ENCODE data around the gene NSL1. TPM values are rescaled to one million over a fixed set of nuclear protein-coding genes. Genes with fewer than 3 reads are reported as not detected.
"Not testable (repeated sequence)": the region's sequence is repeated elsewhere in the genome, so short reads cannot be mapped to it uniquely, and the experiment has no call there.

Gene NSL1
- total RNA-seq, 4 donors from 2014 or later = 10.8 to 22.3 (median 16.9) TPM

- intact Hi-C loops (cut with DNase I) = no loop called here
These were observed 78.0 kb downstream of the NSL1 start for GRCh38 chr1:212713465-212714136.

DNA sequence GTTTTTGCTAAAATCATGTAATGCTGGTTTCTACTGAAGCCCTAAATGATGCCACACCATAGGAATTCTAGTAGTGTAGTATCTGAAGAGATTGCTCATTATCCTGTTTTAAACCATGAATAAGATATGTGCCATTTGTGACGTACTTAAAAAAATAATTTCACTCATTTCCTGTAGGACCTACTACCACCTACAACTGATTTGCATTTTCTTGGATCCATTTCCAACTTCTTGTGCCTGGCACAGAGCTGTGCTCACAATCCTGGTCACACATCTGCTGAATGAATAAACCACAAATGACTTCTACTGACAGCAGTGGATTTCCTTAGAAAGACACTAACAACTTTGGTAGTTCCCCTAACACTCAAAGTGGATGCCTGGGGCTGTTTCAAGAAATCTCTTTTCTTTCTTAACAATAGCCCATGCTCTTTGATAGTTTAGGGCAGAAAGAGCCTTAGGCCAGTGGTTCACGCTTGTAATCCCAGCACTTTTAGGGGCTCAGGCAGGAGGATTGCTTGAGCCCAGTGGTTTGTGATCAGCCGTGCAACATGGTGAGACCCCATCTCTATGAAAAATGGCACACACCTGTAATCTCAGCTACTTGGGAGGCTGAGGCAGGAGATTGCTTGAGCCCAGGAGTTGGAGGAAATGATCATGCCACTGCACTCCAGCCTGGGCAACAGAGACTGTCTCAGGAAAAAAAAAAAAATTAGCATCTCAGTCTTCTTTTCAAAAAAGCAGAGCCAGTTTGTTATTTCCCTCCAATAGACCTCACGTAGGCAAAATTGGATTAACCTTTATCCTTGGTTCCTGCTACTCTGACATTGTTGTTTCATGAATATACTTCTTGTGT, 78.9 kb downstream of the NSL1 start:
- Histone ChIP-seq H3K36me3 (no peaks in the 10 kb centered on the region), H3K27ac (no peak overlapping the region), H3K27me3 (no peaks in the 10 kb centered on the region), H3K4me1 (no peaks in the 10 kb centered on the region), H3K9me3 (no peaks in the 10 kb centered on the region), H3K4me3 (no peak overlapping the region)
- no peak for TF ChIP-seq POLR2A (IDR thresholded peaks at IDR 0.05)
- TF ChIP-seq CTCF (IDR thresholded peaks at IDR 0.05) = no peak
- WGBS, 2 donors = 52 to 63% methylated on average over 3 to 4 of the region's 4 CpGs
- no peak for DNase-seq
- intact Hi-C loops (cut with DNase I) = no loop called here

More at GRCh38 chr1:212713465-212714136, 78.0 kb downstream of the NSL1 start:
- Histone ChIP-seq H3K9me3 (no peaks in the 10 kb centered on the region), H3K27ac (no peak overlapping the region), H3K4me1 (no peaks in the 10 kb centered on the region), H3K4me3 (no peak overlapping the region), H3K36me3 (no peaks in the 10 kb centered on the region), H3K27me3 (no peaks in the 10 kb centered on the region)
- WGBS, 2 donors = 73 to 79% methylated on average over 5 of the region's 5 CpGs
- TF ChIP-seq POLR2A (IDR thresholded peaks at IDR 0.05) (no peak), CTCF (IDR thresholded peaks at IDR 0.05) (no peak)
- no peak for DNase-seq

DNA sequence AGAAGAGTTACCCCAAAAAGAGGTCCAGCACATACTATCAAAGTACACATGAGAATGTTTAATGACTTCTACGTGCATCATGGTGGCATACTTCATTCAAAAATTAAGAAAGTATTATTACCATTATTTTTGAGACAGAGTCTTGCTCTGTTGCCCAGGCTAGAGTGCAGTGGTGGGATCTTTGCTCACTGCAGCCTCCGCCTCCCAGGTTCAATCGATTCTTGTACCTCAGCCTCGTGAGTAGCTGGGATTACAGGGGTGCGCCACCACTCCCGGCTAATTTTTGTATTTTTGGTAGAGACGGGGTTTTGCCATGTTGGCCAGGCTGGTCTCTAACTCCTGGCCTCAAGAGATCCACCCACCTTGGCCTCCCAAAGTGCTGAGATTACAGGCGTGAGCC, 79.6 kb downstream of the NSL1 start:
- DNase-seq; H3K27ac ChIP-seq; H3K4me1 ChIP-seq; H3K27me3 ChIP-seq; H3K36me3 ChIP-seq; H3K9me3 ChIP-seq; H3K4me3 ChIP-seq; intact Hi-C loops (cut with DNase I): not testable (repeated sequence)
- WGBS, 2 donors = 90 to 96% methylated on average over 6 to 8 of the region's 8 CpGs

GRCh38 chr1:212710566-212710965, 81.0 kb downstream of the NSL1 start:
- Histone ChIP-seq H3K4me1 (no peaks in the 10 kb centered on the region), H3K36me3 (no peaks in the 10 kb centered on the region), H3K4me3 (no peak overlapping the region), H3K9me3 (no peaks in the 10 kb centered on the region), H3K27me3 (no peaks in the 10 kb centered on the region), H3K27ac (no peak overlapping the region)
- whole genome bisulfite sequencing, 2 donors = 75 to 77% methylated on average over 6 of the region's 6 CpGs
- intact Hi-C loops (cut with DNase I) = no loop called here
- TF ChIP-seq POLR2A (IDR thresholded peaks at IDR 0.05) = no peak
- TF ChIP-seq CTCF (IDR thresholded peaks at IDR 0.05) = no peak
- DNase-seq = no peak

- Histone ChIP-seq H3K4me1 (peaks cover 9 to 25% (median 18%) of the 10 kb centered on the region in 3 donors), H3K36me3 (no peaks in the 10 kb centered on the region), H3K4me3 (no peak overlapping the region), H3K27ac (no peak overlapping the region), H3K27me3 (peaks cover 0 to 23% (median 0%) of the 10 kb centered on the region in 4 donors), H3K9me3 (no peaks in the 10 kb centered on the region)
- intact Hi-C loops (cut with DNase I) = no loop called here
- WGBS, 2 donors = 80 to 84% methylated on average over 9 of the region's 9 CpGs
- TF ChIP-seq CTCF (IDR thresholded peaks at IDR 0.05) (no peak), POLR2A (IDR thresholded peaks at IDR 0.05) (no peak)
- no peak for DNase-seq
These were observed 87.5 kb downstream of the NSL1 start for GRCh38 chr1:212703991-212704564.
